GM21367 (cell line): ENCODE data around the gene VAMP4.
"Not testable (repeated sequence)": the region's sequence is repeated elsewhere in the genome, so short reads cannot be mapped to it uniquely, and the experiment has no call there.

Experiments
- ATAC-seq: cut with Tn5 transposase; IDR thresholded peaks from one replicate; pipeline ENCODE4 v1.9.1; 2021; ENCODE audit not compliant: unreplicated experiment

VAMP4 gene

GRCh38 chr1:171702598-171702997, 39.3 kb downstream of the VAMP4 start:
- no peak for ATAC-seq

GRCh38 chr1:171699531-171699930, 42.3 kb downstream of the VAMP4 start:
- no peak for ATAC-seq

- not testable (repeated sequence) for ATAC-seq
These were observed 46.1 kb downstream of the VAMP4 start for GRCh38 chr1:171695772-171696171.

GRCh38 chr1:171693541-171693940, 48.3 kb downstream of the VAMP4 start:
- ATAC-seq, result not testable (repeated sequence)

- no peak for ATAC-seq
These were observed 58.0 kb downstream of the VAMP4 start for GRCh38 chr1:171683870-171684269.

GRCh38 chr1:171680339-171680738, 61.5 kb downstream of the VAMP4 start:
- no peak for ATAC-seq

- ATAC-seq, result no peak
These were observed 65.0 kb downstream of the VAMP4 start for GRCh38 chr1:171676823-171677222.

- ATAC-seq, result no peak
These were observed 67.1 kb downstream of the VAMP4 start for GRCh38 chr1:171674431-171675405.

- ATAC-seq, result no peak
These were observed 71.1 kb downstream of the VAMP4 start for GRCh38 chr1:171670739-171671138.

GRCh38 chr1:171668372-171668771, 73.5 kb downstream of the VAMP4 start:
- ATAC-seq, result no peak

GRCh38 chr1:171666114-171666769, 75.6 kb downstream of the VAMP4 start:
- ATAC-seq, result no peak

GRCh38 chr1:171664976-171665375, 76.9 kb downstream of the VAMP4 start:
- ATAC-seq, result no peak

GRCh38 chr1:171663854-171664575, 77.8 kb downstream of the VAMP4 start:
- no peak for ATAC-seq

- ATAC-seq, result no peak
These were observed 78.6 kb downstream of the VAMP4 start for GRCh38 chr1:171663036-171663853.

GRCh38 chr1:171661076-171661650, 80.7 kb downstream of the VAMP4 start:
- ATAC-seq, result no peak

GRCh38 chr1:171656206-171656605, 85.7 kb downstream of the VAMP4 start:
- ATAC-seq, result not testable (repeated sequence)

- ATAC-seq, result no peak
These were observed 86.1 kb downstream of the VAMP4 start for GRCh38 chr1:171655746-171656116.

- ATAC-seq, result no peak
These were observed 86.7 kb downstream of the VAMP4 start for GRCh38 chr1:171654942-171655745.

GRCh38 chr1:171654201-171654941, 87.5 kb downstream of the VAMP4 start:
- ATAC-seq, result no peak
